Measurements from ENCODE around the gene NEUROD2. TPM values are rescaled to one million over a fixed set of nuclear protein-coding genes. Genes with fewer than 3 reads are reported as not detected.

The NEUROD2 gene
- polyA plus RNA-seq, 4 donors: 0.03 to 0.27 (median 0.04) TPM; not detected in 1

GRCh38 chr17:39612291-39612894 is 4.7 kb upstream of the NEUROD2 start:
- FAIRE-seq: no peak
- 45 to 72% (median 54%) methylated on average over 10 to 22 of the region's 22 CpGs for WGBS, 3 donors

GRCh38 chr17:39611401-39612112 is 3.8 kb upstream of the NEUROD2 start:
- Histone ChIP-seq H3K36me3 (ENCODE audit: control insufficient read depth in 3 of 3, insufficient read depth in 2 of 3, low read depth in 1 of 3, low read length in 3 of 3) (no peaks in the 10 kb centered on the region), H3K27ac (ENCODE audit: low read depth in 1 of 3, low read length in 2 of 3) (no peak overlapping the region), H3K4me3 (ENCODE audit: low read depth in 1 of 3, low read length in 3 of 3) (no peak overlapping the region), H3K27me3 (ENCODE audit: control insufficient read depth in 3 of 3, insufficient read depth in 3 of 3, low read length in 3 of 3) (peaks cover under 1 to 86% (median 25%) of the 10 kb centered on the region in 3 donors), H3K9me3 (ENCODE audit: control insufficient read depth in 2 of 2, insufficient read depth in 1 of 2, low read depth in 1 of 2, low read length in 1 of 2) (peaks cover 0 to 3% of the 10 kb centered on the region in 2 donors), H3K4me1 (ENCODE audit: control insufficient read depth in 3 of 3, insufficient read depth in 2 of 3, low read depth in 1 of 3, low read length in 2 of 3) (no peaks in the 10 kb centered on the region)
- WGBS, 3 donors: 89 to 91% (median 91%) methylated on average over 9 of the region's 9 CpGs
- FAIRE-seq (no peak), DNase-seq (no peak)

More at GRCh38 chr17:39612291-39612894, 4.7 kb upstream of the NEUROD2 start:
- H3K4me1 ChIP-seq (ENCODE audit: control insufficient read depth in 3 of 3, insufficient read depth in 2 of 3, low read depth in 1 of 3, low read length in 2 of 3): no peaks in the 10 kb centered on the region
- H3K27ac ChIP-seq (ENCODE audit: low read depth in 1 of 3, low read length in 2 of 3): no peak overlapping the region
- no peak for DNase-seq
- H3K27me3 ChIP-seq (ENCODE audit: control insufficient read depth in 3 of 3, insufficient read depth in 3 of 3, low read length in 3 of 3): peaks cover 0 to 86% (median 20%) of the 10 kb centered on the region in 3 donors
- H3K9me3 ChIP-seq (ENCODE audit: control insufficient read depth in 2 of 2, insufficient read depth in 1 of 2, low read depth in 1 of 2, low read length in 1 of 2): peaks cover 0 to 3% of the 10 kb centered on the region in 2 donors
- H3K36me3 ChIP-seq (ENCODE audit: control insufficient read depth in 3 of 3, insufficient read depth in 2 of 3, low read depth in 1 of 3, low read length in 3 of 3): no peaks in the 10 kb centered on the region
- no peak overlapping the region for H3K4me3 ChIP-seq (ENCODE audit: low read depth in 1 of 3, low read length in 3 of 3)

GRCh38 chr17:39609416-39610025 is 1.8 kb upstream of the NEUROD2 start:
- H3K27me3 ChIP-seq (ENCODE audit: control insufficient read depth in 3 of 3, insufficient read depth in 3 of 3, low read length in 3 of 3): peaks cover 10 to 88% (median 38%) of the 10 kb centered on the region in 3 donors
- no peak overlapping the region for H3K27ac ChIP-seq (ENCODE audit: low read depth in 1 of 3, low read length in 2 of 3)
- no peaks in the 10 kb centered on the region for H3K36me3 ChIP-seq (ENCODE audit: control insufficient read depth in 3 of 3, insufficient read depth in 2 of 3, low read depth in 1 of 3, low read length in 3 of 3)
- FAIRE-seq: no peak
- WGBS, 3 donors: 82 to 92% (median 87%) methylated on average over 4 of the region's 4 CpGs
- peaks cover 0 to 3% (median 0%) of the 10 kb centered on the region in 3 donors for H3K4me1 ChIP-seq (ENCODE audit: control insufficient read depth in 3 of 3, insufficient read depth in 2 of 3, low read depth in 1 of 3, low read length in 2 of 3)
- H3K9me3 ChIP-seq (ENCODE audit: control insufficient read depth in 2 of 2, insufficient read depth in 1 of 2, low read depth in 1 of 2, low read length in 1 of 2): peaks cover 0 to 3% of the 10 kb centered on the region in 2 donors
- no peak for DNase-seq
- H3K4me3 ChIP-seq (ENCODE audit: low read depth in 1 of 3, low read length in 3 of 3): no peak overlapping the region

GRCh38 chr17:39608142-39608981 is 642 bp upstream of the NEUROD2 start:
- H3K9me3 ChIP-seq (ENCODE audit: control insufficient read depth in 2 of 2, insufficient read depth in 1 of 2, low read depth in 1 of 2, low read length in 1 of 2): peaks cover 0 to 3% of the 10 kb centered on the region in 2 donors
- H3K4me3 ChIP-seq (ENCODE audit: low read depth in 1 of 3, low read length in 3 of 3): no peak overlapping the region
- H3K27ac ChIP-seq (ENCODE audit: low read depth in 1 of 3, low read length in 2 of 3): no peak overlapping the region
- DNase-seq: no peak
- no peak for FAIRE-seq
- 11 to 16% (median 16%) methylated on average over 14 to 15 of the region's 15 CpGs for WGBS, 3 donors
- peaks cover 10 to 92% (median 41%) of the 10 kb centered on the region in 3 donors for H3K27me3 ChIP-seq (ENCODE audit: control insufficient read depth in 3 of 3, insufficient read depth in 3 of 3, low read length in 3 of 3)
- no peaks in the 10 kb centered on the region for H3K36me3 ChIP-seq (ENCODE audit: control insufficient read depth in 3 of 3, insufficient read depth in 2 of 3, low read depth in 1 of 3, low read length in 3 of 3)
- H3K4me1 ChIP-seq (ENCODE audit: control insufficient read depth in 3 of 3, insufficient read depth in 2 of 3, low read depth in 1 of 3, low read length in 2 of 3): peaks cover 0 to 3% (median 0%) of the 10 kb centered on the region in 3 donors

GRCh38 chr17:39607057-39607850 is 466 bp downstream of the NEUROD2 start:
- Histone ChIP-seq H3K36me3 (ENCODE audit: control insufficient read depth in 3 of 3, insufficient read depth in 2 of 3, low read depth in 1 of 3, low read length in 3 of 3) (no peaks in the 10 kb centered on the region), H3K9me3 (ENCODE audit: control insufficient read depth in 2 of 2, insufficient read depth in 1 of 2, low read depth in 1 of 2, low read length in 1 of 2) (peaks cover 0 to 3% of the 10 kb centered on the region in 2 donors), H3K4me3 (ENCODE audit: low read depth in 1 of 3, low read length in 3 of 3) (no peak overlapping the region), H3K4me1 (ENCODE audit: control insufficient read depth in 3 of 3, insufficient read depth in 2 of 3, low read depth in 1 of 3, low read length in 2 of 3) (peaks cover 0 to 3% (median 0%) of the 10 kb centered on the region in 3 donors), H3K27ac (ENCODE audit: low read depth in 1 of 3, low read length in 2 of 3) (no peak overlapping the region), H3K27me3 (ENCODE audit: control insufficient read depth in 3 of 3, insufficient read depth in 3 of 3, low read length in 3 of 3) (peaks cover 10 to 93% (median 49%) of the 10 kb centered on the region in 3 donors)
- DNase-seq (no peak), FAIRE-seq (no peak)
- 2 to 6% (median 4%) methylated on average over 39 to 40 of the region's 40 CpGs for WGBS, 3 donors

GRCh38 chr17:39606434-39607056 is 1.2 kb downstream of the NEUROD2 start:
- WGBS, 3 donors: 1 to 2% (median 1%) methylated on average over 59 to 66 of the region's 66 CpGs
- no peak for DNase-seq
- H3K27ac ChIP-seq (ENCODE audit: low read depth in 1 of 3, low read length in 2 of 3): no peak overlapping the region
- peaks cover 0 to 3% of the 10 kb centered on the region in 2 donors for H3K9me3 ChIP-seq (ENCODE audit: control insufficient read depth in 2 of 2, insufficient read depth in 1 of 2, low read depth in 1 of 2, low read length in 1 of 2)
- H3K4me1 ChIP-seq (ENCODE audit: control insufficient read depth in 3 of 3, insufficient read depth in 2 of 3, low read depth in 1 of 3, low read length in 2 of 3): peaks cover 0 to 3% (median 0%) of the 10 kb centered on the region in 3 donors
- FAIRE-seq: no peak
- no peak overlapping the region for H3K4me3 ChIP-seq (ENCODE audit: low read depth in 1 of 3, low read length in 3 of 3)
- peaks cover 10 to 94% (median 56%) of the 10 kb centered on the region in 3 donors for H3K27me3 ChIP-seq (ENCODE audit: control insufficient read depth in 3 of 3, insufficient read depth in 3 of 3, low read length in 3 of 3)
- H3K36me3 ChIP-seq (ENCODE audit: control insufficient read depth in 3 of 3, insufficient read depth in 2 of 3, low read depth in 1 of 3, low read length in 3 of 3): no peaks in the 10 kb centered on the region
